Hypothalamus (tissue), 51 donors: ENCODE data around the gene ABHD4.
"Not testable (repeated sequence)": the region's sequence is repeated elsewhere in the genome, so short reads cannot be mapped to it uniquely, and the experiment has no call there.

Experiments used
- DNase-seq, 51 donors: peaks; one replicate each; lab custom pipeline; 2025; lab: John Stamatoyannopoulos, UW

The ABHD4 gene

DNA sequence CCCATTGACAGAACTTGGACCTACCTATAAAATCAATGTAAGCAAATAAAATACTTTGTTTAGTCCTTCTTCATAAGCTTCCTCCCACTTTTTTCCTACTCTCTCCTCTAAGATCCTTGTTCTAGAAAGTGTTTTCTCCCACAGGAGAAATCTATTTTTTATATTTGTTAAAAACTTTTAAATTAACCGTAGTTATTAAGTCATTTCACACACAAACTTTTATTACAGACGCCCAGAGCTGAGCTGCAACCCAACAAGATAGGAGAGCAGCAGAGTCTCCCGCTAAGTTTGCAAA, 36.8 kb upstream of the ABHD4 start:
- no peak for DNase-seq

DNA sequence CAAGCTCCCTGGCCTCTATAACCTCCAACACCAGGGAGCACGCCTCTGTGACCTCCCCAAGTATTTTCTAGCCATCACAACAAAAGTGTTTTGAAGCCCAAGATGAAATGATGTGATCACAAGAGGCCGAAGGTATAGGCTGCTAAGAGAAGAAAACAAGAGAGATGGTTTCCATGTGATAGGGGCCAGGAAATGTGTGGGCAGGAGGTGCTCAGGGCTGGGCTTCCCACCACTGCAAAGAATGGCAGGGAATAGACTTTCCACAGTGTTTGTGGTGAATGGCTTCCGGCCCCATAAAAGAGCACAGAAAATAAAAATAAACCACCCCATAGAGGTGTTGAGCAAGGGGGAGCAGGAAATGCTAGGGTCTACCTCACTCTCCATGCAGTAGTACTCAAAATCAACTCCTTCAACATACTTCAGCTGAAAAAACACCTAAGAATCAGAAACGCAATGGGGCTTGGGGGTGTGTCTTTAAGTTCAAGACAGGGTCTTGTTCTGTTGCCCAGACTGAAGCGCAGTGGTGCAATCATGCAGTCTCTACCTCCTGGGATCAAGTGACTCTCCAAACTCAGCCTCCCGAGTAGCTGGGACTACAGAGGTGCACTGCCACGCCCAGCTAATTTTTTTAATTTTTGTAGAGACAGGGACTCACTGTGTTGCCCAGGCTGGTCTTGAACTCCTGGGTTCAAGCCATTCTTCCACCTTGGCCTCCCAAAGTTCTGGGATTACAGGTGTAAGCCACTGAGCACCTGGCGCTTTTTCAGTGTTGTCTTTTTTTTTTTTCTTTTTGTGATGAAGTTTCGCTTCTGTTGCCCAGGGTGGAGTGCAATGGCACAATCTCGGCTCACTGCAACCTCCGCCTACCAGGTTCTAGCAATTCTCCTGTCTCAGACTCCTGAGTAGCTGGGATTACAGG, 36.2 kb upstream of the ABHD4 start:
- DNase-seq: no peak

DNA sequence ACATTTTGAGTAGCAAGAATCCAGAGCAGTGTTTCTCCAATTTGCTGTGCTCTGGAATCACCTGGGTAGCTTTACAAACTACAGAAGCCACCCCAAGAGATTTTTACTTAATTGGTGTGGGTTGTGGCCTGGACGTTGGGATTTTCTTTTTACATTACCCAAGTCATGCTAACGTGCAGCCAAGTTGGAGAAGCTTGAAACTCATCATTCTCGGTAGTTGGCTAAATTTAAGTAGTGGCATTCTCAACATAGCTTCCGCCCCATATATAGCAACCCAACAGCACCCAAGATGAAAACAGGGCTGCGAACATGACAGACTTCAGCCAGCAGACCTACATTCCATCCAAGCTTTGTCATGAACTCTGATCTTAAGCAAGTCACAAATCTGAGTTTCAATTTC, 34.1 kb upstream of the ABHD4 start:
- no peak for DNase-seq

DNA sequence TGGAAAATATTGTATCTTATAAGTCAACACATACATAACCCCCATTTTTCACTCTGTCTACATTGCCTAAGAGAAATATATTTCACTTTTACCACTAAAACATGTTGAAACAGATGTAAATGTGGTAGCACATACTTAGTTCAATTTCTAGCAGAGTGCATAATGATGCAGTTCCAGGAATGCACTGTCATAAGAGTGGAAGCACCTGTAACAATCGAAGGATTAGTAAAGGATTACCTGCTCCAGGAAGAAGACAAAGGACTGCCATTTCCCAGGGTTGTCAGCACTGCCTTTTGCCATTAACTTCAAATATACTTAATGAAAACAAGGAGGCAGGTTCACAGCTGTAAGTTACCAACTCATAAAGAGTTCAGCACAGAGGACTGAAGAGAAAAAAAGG, 33.6 kb upstream of the ABHD4 start:
- DNase-seq: no peak

GRCh38 chr14:22565391-22565945, 32.6 kb upstream of the ABHD4 start:
- DNase-seq: no peak

DNA sequence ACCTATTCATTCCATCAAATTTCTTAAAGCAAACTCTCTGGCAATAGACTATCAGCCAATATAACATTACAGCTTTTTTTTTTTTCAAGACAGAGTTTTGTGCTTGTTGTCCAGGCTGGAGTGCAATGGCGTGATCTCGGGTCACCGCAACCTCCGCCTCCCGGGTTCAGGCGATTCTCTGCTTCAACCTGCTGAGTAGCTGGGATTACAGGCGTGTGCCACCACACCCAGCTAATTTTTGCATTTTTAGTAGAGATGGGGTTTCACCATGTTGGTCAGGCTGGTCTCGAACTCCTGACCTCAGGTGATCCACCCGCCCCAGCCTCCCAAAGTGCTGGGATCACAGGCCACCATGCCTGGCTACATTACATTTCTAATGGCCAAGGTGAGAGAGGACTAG, 31.8 kb upstream of the ABHD4 start:
- DNase-seq: not testable (repeated sequence)

- no peak for DNase-seq
Observed at GRCh38 chr14:22566845-22567244, 31.3 kb upstream of the ABHD4 start.

DNA sequence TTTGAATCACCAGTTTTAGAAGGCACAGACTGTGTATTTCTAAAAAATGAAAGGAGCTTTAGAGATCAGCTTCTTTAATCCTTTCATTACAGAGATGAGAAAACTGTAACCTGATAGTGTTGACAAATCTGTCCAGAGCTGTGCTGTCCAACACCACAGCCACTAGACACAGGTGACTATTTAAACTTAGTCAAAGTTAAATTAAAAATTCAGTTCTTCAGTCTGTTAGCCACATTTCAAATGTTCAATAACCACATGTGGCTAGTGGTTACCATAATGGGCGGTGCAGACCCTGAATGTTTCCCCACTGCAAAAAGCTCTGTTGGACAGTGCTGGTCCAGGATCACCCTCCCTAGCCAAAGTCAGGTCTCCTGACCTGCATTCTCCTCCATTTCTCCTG, 30.7 kb upstream of the ABHD4 start:
- DNase-seq: no peak

DNA sequence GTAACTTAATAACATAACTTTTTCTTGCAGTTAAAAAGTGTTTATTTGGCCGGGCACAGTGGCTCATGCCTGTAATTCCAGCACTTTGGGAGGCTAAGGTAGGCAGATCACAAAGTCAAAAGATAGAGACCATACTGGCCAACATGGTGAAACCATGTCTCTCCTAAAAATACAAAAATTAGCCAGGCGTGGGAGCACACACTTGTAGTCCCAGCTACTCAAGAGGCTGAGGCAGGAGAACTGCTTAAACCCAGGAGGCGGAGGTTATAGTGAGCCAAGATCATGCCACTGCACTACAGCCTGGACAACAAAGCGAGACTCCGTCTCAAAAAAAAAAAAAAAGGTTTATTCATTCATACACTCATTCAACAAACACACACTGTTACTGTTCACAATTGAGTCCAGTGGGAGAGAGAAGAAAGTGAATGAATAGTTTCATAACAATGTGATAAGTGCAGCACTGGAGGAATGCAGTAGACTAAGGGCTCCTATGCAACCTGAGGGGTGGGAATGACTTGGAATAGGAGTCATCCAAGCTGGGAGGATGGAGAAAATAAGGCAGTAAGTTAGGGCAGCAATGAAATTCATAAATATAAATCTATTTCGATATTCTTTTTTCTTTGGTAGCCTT, 28.9 kb upstream of the ABHD4 start:
- DNase-seq: no peak

- DNase-seq: no peak
Observed at GRCh38 chr14:22569737-22570131, 28.4 kb upstream of the ABHD4 start.

DNA sequence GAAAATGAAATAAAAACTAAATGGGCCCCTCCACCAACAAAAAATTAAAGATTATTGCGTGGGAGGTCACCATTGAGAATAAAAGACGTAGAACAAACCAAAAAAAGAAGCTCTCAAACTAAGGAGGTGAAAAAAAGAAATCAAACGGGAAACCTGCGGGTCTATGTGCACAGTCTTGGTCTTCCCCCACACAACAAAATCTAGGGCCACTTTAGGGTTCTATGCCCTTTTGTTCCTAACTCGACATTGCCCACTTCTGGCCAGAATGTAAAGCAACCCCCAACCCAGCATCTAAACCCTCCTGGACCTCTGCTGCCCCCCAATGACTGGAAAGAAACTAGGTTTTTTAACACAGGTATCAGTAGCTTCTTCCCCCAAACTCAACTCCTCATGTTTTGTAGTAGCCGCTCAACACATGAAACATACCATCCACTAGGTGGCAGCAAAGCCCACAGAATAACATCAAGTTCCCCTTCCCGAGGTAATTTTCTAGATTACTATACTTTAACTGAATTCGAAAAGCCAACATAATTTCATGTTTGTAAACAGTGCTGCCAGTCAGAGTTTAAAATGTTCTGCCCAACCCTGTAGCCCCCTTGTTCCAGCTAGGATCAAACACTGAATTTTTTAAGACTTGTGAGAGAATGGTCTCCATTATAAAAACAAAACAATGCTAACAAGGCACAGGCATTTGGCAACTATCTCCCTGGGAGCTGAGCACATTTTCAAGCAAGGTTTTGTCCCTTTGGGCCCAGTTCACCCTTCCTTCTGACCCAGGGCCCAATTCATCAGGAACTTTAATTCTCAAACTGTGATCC, 27.8 kb upstream of the ABHD4 start:
- peak in 39 of 51 donors; percentile 3 to 84 (median 39) for DNase-seq

DNA sequence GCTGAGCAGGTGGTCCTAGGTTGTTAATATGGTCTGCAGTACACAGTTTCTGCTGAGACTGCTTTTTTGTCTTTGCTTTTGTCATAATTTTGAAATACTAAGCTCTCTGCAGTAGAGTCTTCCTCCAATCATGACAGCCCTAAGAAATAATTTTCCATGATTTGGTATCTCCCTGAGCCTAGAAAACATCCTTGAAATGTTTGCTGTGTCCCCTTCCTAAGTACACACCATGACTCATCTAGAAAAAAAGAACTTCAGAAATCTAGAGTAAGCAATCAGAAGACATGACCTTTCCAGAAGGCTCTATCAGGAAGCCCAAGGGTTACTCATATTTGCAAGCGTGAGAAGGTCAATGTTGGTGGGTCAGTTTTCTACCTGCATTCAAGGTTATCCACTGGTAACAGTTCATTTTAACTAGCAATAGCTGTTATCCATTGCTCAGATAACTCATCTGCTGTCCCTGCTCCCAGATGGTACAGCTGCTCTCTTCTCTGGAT, 25.5 kb upstream of the ABHD4 start:
- DNase-seq: no peak

GRCh38 chr14:22573804-22574203, 24.3 kb upstream of the ABHD4 start:
- no peak for DNase-seq

- DNase-seq: no peak
Observed at GRCh38 chr14:22577334-22577908, 20.7 kb upstream of the ABHD4 start.

DNA sequence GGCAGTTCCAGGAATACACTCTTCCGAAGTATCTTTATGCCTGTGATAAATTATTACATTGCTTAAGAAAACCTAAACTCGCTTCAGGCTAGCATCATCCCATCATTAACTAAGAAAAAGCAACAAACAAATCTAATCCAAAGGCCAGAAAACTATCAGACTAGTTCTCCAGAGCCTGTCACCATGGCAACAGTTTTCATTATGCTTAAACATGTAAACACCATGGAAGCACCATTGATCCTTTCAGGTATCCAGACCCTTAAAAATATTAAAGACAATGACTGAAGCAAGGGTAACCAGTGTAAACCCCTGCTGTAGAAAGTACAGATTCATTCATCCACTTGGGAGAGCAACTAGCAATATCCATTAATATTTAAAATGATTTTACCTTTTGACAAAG, 18.9 kb upstream of the ABHD4 start:
- DNase-seq: no peak

DNA sequence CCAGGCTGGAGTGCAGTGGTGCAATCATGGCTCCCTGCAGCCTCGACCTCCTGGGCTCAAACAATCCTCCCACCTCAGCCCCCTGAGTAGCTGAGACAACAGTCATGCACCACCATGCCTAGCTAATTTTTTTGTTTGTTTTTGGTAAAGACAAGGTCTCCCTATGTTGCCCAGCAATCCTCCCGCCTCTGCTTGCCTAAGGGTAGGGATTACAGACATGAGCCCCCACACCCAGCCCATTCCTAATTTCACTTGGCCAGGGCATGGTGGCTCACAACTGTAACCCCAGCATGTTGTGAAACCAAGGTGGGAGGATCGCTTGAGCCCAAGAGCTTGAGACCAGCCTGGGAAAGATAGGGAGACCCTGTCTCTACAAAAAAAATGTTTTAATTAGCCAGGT, 18.2 kb upstream of the ABHD4 start:
- DNase-seq: no peak

DNA sequence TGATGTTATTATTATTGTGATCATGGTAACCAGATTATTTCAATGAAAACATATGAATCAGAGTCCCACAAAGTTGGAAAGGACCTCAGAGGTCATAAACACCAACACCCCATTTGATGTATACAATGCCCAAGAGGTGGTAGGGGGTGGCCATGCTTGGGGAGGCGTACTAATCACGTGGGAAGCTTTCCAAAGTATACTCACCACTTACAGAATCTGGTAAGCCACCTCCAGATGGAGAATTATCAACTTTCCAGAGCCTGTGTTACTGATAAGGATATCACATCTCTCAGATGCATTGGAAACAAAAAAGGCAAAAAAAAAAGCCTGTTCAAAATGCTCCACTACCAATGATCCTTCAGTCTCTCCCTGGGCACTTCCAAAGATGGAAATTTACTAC, 17.5 kb upstream of the ABHD4 start:
- DNase-seq: no peak

DNA sequence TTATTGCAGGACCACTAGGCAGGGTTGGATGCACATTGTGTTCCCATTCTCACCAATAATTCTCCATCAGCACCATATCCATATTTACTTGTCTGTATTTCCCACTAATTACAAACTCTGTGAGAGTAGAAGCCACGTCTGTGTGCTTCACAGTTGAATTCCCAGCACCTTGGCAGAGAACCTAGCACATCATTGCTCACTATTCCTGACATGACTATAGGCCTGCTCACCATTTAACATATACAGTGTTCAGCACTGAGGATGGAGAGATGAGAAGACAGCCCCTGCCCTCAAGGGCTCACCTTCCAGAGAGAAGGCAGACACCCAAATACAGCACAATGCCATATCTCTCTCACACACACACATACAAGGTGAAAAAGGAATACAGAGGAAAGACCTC, 14.1 kb upstream of the ABHD4 start:
- DNase-seq: no peak

DNA sequence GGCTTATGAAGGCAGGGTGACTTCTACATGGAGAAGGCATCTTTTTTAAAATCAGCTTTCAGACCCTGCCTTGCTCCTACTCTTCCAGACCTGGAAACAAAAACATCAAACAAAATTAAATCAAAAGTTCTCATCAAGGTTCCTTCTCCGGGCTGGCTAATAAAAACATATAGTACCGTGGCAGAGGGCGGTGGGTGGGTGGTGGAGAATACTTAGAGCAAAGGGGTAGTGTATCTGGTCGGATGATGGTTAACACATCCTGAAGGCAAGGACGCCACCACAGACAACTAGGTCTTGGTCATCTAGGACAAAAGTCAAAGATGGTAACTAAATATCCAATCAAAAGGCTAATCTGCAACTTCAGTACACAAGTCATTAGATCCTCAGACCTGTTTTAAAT, 10.9 kb upstream of the ABHD4 start:
- DNase-seq: no peak

- not testable (repeated sequence) for DNase-seq
Observed at GRCh38 chr14:22587677-22588422, 10.2 kb upstream of the ABHD4 start.
